IPS-18c (cell line): ENCODE data around the gene PRX.

Experiments
- H3K4me3 ChIP-seq: 2 replicates; pipeline ENCODE4 v1.7.0; 2013; ENCODE audit warnings: low read depth, mild to moderate bottlenecking, low read length, moderate library complexity; ENCODE audit not compliant: insufficient read depth
- H3K9me3 ChIP-seq: one replicate; pipeline ENCODE4 v1.6.1; 2013; ENCODE audit warnings: mild to moderate bottlenecking, low read length, moderate library complexity; ENCODE audit not compliant: control insufficient read depth, insufficient read depth

Gene PRX

GRCh38 chr19:40362160-40362559 is 51.0 kb downstream of the PRX start:
- Histone ChIP-seq H3K9me3 (peaks cover 3% of the 10 kb centered on the region), H3K4me3 (no peak overlapping the region)

- H3K9me3 ChIP-seq: peaks cover 3% of the 10 kb centered on the region
- no peak overlapping the region for H3K4me3 ChIP-seq
These were observed 52.4 kb downstream of the PRX start for GRCh38 chr19:40360708-40361241.

- Histone ChIP-seq H3K4me3 (no peak overlapping the region), H3K9me3 (peaks cover 3% of the 10 kb centered on the region)
These were observed 53.0 kb downstream of the PRX start for GRCh38 chr19:40360020-40360707.

- Histone ChIP-seq H3K9me3 (peaks cover 3% of the 10 kb centered on the region), H3K4me3 (no peak overlapping the region)
These were observed 54.4 kb downstream of the PRX start for GRCh38 chr19:40358773-40359172.

GRCh38 chr19:40357640-40358039 is 55.5 kb downstream of the PRX start:
- H3K9me3 ChIP-seq: peaks cover 3% of the 10 kb centered on the region
- no peak overlapping the region for H3K4me3 ChIP-seq

- peaks cover 3% of the 10 kb centered on the region for H3K9me3 ChIP-seq
- no peak overlapping the region for H3K4me3 ChIP-seq
These were observed 56.2 kb downstream of the PRX start for GRCh38 chr19:40356681-40357595.

GRCh38 chr19:40355975-40356680 is 57.0 kb downstream of the PRX start:
- Histone ChIP-seq H3K9me3 (peaks cover 3% of the 10 kb centered on the region), H3K4me3 (no peak overlapping the region)

- Histone ChIP-seq H3K4me3 (peak overlapping the region; percentile 68), H3K9me3 (no peaks in the 10 kb centered on the region)
These were observed 64.1 kb downstream of the PRX start for GRCh38 chr19:40348961-40349507.

GRCh38 chr19:40348125-40348913 is 64.9 kb downstream of the PRX start, which contains the start of the genes C19orf47 and PLD3:
Gene C19orf47, minus strand, starts transcription at chr19:40348397. Its CDS starts 6,540 bp downstream, at chr19:40341857.
Gene PLD3, plus strand, starts transcription at chr19:40348695. Its CDS starts 17,789 bp downstream, at chr19:40366484.
- Histone ChIP-seq H3K4me3 (peak within 1 kb of the TSS; percentile 87), H3K9me3 (no peaks in the 10 kb centered on the region)

GRCh38 chr19:40344422-40344821 is 68.8 kb downstream of the PRX start:
- Histone ChIP-seq H3K9me3 (no peaks in the 10 kb centered on the region), H3K4me3 (no peak overlapping the region)
